ENCODE data around the gene MMP17.

Gene MMP17

GRCh38 chr12:131895640-131896079, 67.5 kb downstream of the MMP17 start:
- DNase-seq (ENCODE audit: low spot score): no peak

GRCh38 chr12:131896080-131896810, 68.1 kb downstream of the MMP17 start:
- DNase-seq (ENCODE audit: low spot score): peak; percentile 95

DNA sequence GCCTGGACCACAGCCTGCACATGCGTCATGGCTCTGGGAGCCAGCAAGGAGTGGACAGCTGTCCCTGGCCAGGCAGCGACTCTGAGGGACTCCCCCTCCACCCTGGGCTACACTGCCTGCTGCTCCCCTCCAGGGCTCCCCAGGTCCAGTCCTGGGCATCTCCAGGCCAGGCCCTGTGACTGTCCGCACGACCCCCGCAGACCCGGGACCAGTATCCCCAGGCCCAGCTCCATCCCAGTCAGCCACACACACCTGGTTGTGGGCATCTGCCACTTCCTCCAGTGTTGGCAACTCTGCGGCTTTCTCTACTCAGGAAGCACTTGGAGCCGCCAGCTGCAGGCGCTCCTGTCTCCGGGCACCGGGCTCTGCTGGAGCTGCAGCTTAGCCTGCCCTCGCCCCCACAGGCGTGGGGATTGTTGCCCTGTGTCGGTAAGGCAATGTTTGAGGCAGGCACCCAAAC, 68.6 kb downstream of the MMP17 start:
- no peak for DNase-seq (ENCODE audit: low spot score)

DNA sequence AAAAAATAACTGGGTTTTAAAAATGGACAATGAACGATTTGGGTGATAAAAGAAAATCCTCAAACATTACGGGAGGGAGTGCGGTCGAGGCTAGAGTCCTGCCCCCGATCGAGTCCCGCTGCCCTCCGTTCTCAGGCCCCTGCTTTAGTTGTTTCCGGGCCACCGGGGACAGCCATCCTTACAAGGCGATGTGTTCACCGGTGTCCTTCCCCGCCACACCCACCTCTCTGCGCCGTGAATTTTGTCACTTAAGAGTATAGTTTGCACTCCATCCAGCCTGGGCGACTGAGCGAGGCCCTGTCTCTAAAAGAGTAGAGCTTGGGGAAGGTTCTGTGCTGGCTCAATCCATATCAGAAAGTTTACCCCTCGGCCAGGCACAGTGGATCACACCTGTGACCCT, 69.1 kb downstream of the MMP17 start:
- no peak for DNase-seq (ENCODE audit: low spot score)

DNA sequence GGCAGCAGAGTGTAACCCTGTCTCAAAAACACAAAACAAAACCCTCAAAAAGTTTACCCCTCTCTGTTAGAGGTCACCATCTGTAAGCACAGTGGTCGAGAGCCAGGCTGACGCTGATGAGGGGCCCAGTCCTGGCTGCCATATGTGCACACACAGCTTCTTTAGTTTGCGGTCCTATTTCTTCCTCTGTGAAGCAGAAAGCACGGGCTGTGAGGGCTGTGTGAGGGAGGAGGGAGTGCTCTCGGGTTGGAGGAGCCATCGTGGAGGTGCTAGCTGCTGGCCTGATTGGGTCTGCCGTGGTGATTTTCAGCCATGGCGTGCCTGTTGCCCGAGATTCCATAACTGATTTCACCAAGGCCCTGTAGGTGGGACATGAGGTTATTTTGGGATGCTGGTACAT, 69.7 kb downstream of the MMP17 start:
- DNase-seq (ENCODE audit: low spot score): no peak

GRCh38 chr12:131900397-131900796, 72.2 kb downstream of the MMP17 start:
- DNase-seq (ENCODE audit: low spot score): no peak
